Germinal center (tissue), 1 donor: ENCODE data around the gene CBLB.
"Not testable (repeated sequence)": the region's sequence is repeated elsewhere in the genome, so short reads cannot be mapped to it uniquely, and the experiment has no call there.

Experiments used
- DNase-seq: peaks from one replicate; pipeline ENCODE4 v3.0.0; 2012; ENCODE audit warnings: mixed read lengths, low spot score

The CBLB gene

GRCh38 chr3:105747696-105748095 is 121.1 kb downstream of the CBLB start:
- no peak for DNase-seq

GRCh38 chr3:105747060-105747541 is 121.7 kb downstream of the CBLB start:
- no peak for DNase-seq

GRCh38 chr3:105746231-105746996 is 122.4 kb downstream of the CBLB start:
- DNase-seq = no peak

- DNase-seq = no peak
Measured at GRCh38 chr3:105745046-105745445, 123.8 kb downstream of the CBLB start.

GRCh38 chr3:105744202-105744601 is 124.6 kb downstream of the CBLB start:
- no peak for DNase-seq

GRCh38 chr3:105733356-105733755 is 135.5 kb downstream of the CBLB start:
- no peak for DNase-seq

GRCh38 chr3:105731686-105732085 is 137.1 kb downstream of the CBLB start:
- DNase-seq = no peak

GRCh38 chr3:105730801-105731354 is 137.9 kb downstream of the CBLB start:
- DNase-seq = no peak

- no peak for DNase-seq
Measured at GRCh38 chr3:105729667-105730066, 139.1 kb downstream of the CBLB start.

- no peak for DNase-seq
Measured at GRCh38 chr3:105728771-105729312, 140.0 kb downstream of the CBLB start.

GRCh38 chr3:105727036-105727435 is 141.8 kb downstream of the CBLB start:
- DNase-seq = not testable (repeated sequence)

GRCh38 chr3:105722943-105723556 is 145.8 kb downstream of the CBLB start:
- peak; percentile 58 for DNase-seq

GRCh38 chr3:105719791-105720190 is 149.0 kb downstream of the CBLB start:
- DNase-seq = no peak

GRCh38 chr3:105715372-105715771 is 153.4 kb downstream of the CBLB start:
- no peak for DNase-seq

GRCh38 chr3:105714453-105714852 is 154.4 kb downstream of the CBLB start:
- no peak for DNase-seq

- no peak for DNase-seq
Measured at GRCh38 chr3:105708980-105709379, 159.8 kb downstream of the CBLB start.

- no peak for DNase-seq
Measured at GRCh38 chr3:105707009-105707408, 161.8 kb downstream of the CBLB start.

GRCh38 chr3:105704726-105705410 is 163.9 kb downstream of the CBLB start:
- DNase-seq = no peak

GRCh38 chr3:105700575-105700974 is 168.2 kb downstream of the CBLB start:
- no peak for DNase-seq

GRCh38 chr3:105691633-105692032 is 177.2 kb downstream of the CBLB start:
- DNase-seq = no peak

GRCh38 chr3:105691053-105691452 is 177.8 kb downstream of the CBLB start:
- no peak for DNase-seq

GRCh38 chr3:105688821-105689220 is 180.0 kb downstream of the CBLB start:
- DNase-seq = no peak
